ENCODE data around the gene PTPRE.

Gene PTPRE

GRCh38 chr10:128045833-128046120, 138.9 kb downstream of the PTPRE start:
- Histone ChIP-seq H3K4me1 (ENCODE audit: insufficient read depth, low read length) (0 out of 2 replicates have a peak, but pooled peaks cover 3% of the 10 kb centered on the region), H3K36me3 (ENCODE audit: insufficient read depth, low read length) (no peaks in the 10 kb centered on the region), H3K9ac (ENCODE audit: low read depth, low read length) (no peak overlapping the region), H3K4me3 (ENCODE audit: low read length) (no peak overlapping the region), H3K9me3 (ENCODE audit: insufficient read depth, low read depth, low read length) (no peaks in the 10 kb centered on the region), H3K27me3 (ENCODE audit: insufficient read depth, low read length) (peaks cover 4% of the 10 kb centered on the region), H3K27ac (ENCODE audit: low read depth, low read length) (no peak overlapping the region)
- WGBS = 97% methylated on average over 6 of the region's 6 CpGs

- Histone ChIP-seq H3K9me3 (ENCODE audit: insufficient read depth, low read depth, low read length) (no peaks in the 10 kb centered on the region), H3K27ac (ENCODE audit: low read depth, low read length) (no peak overlapping the region), H3K27me3 (ENCODE audit: insufficient read depth, low read length) (peaks cover 4% of the 10 kb centered on the region), H3K4me3 (ENCODE audit: low read length) (no peak overlapping the region), H3K9ac (ENCODE audit: low read depth, low read length) (no peak overlapping the region), H3K4me1 (ENCODE audit: insufficient read depth, low read length) (0 out of 2 replicates have a peak, but pooled peaks cover 3% of the 10 kb centered on the region), H3K36me3 (ENCODE audit: insufficient read depth, low read length) (no peaks in the 10 kb centered on the region)
- WGBS = 90% methylated on average over 23 of the region's 23 CpGs
Measured at GRCh38 chr10:128046156-128046952, 139.5 kb downstream of the PTPRE start.

DNA sequence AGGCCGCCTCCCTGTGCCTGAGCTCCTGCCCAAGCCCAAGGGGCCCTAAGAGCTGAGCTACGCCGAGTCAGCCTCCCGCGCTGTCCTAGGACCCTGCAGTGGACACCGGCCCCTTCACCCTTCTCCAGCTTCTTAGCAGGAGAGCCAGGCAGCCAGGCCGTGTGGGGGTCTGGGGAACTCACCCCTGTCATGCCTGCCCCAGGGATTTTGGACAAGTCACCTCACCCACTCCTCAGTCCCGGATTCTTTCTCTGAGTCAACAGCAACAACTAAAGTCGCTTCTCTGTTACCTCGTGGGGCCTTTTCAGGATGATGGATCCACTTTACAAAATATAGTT, 140.0 kb downstream of the PTPRE start:
- H3K27ac ChIP-seq (ENCODE audit: low read depth, low read length) = no peak overlapping the region
- no peak overlapping the region for H3K4me3 ChIP-seq (ENCODE audit: low read length)
- no peak overlapping the region for H3K9ac ChIP-seq (ENCODE audit: low read depth, low read length)
- H3K27me3 ChIP-seq (ENCODE audit: insufficient read depth, low read length) = no peaks in the 10 kb centered on the region; the same call in 1 of the 2 replicates
- H3K36me3 ChIP-seq (ENCODE audit: insufficient read depth, low read length) = no peaks in the 10 kb centered on the region
- 0 out of 2 replicates have a peak, but pooled peaks cover 3% of the 10 kb centered on the region for H3K4me1 ChIP-seq (ENCODE audit: insufficient read depth, low read length)
- 88% methylated on average over 10 of the region's 10 CpGs for WGBS
- H3K9me3 ChIP-seq (ENCODE audit: insufficient read depth, low read depth, low read length) = no peaks in the 10 kb centered on the region

DNA sequence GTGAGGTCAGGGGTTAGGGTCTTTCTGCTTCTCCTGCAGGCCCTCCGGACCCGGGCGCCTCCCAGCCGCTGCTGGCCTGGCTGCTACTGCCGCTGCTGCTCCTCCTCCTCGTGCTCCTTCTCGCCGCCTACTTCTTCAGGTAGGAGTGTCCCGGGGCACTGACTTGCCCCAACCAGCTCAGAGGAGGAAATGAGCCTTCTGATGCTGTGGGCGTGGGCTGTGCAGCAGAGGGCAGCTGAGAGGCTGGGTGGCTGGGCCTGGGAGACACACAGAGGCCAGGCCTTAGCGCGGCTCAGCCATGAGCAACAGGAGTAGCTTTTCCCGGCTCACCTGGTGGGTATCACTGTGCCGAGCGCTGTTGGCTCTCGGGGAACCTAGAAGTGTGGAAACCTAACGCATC, 140.4 kb downstream of the PTPRE start:
- Histone ChIP-seq H3K4me3 (ENCODE audit: low read length) (no peak overlapping the region), H3K27me3 (ENCODE audit: insufficient read depth, low read length) (no peaks in the 10 kb centered on the region; the same call in 1 of the 2 replicates)
- WGBS = 50% methylated on average over 17 of the region's 17 CpGs

GRCh38 chr10:128047991-128048818, 141.3 kb downstream of the PTPRE start:
- H3K9ac ChIP-seq (ENCODE audit: low read depth, low read length) = no peak overlapping the region
- 0 out of 2 replicates have a peak, but pooled peaks cover 3% of the 10 kb centered on the region for H3K4me1 ChIP-seq (ENCODE audit: insufficient read depth, low read length)
- no peaks in the 10 kb centered on the region for H3K9me3 ChIP-seq (ENCODE audit: insufficient read depth, low read depth, low read length)
- H3K27ac ChIP-seq (ENCODE audit: low read depth, low read length) = no peak overlapping the region
- no peaks in the 10 kb centered on the region; the same call in 1 of the 2 replicates for H3K27me3 ChIP-seq (ENCODE audit: insufficient read depth, low read length)
- H3K4me3 ChIP-seq (ENCODE audit: low read length) = no peak overlapping the region
- H3K36me3 ChIP-seq (ENCODE audit: insufficient read depth, low read length) = no peaks in the 10 kb centered on the region
- WGBS = 92% methylated on average over 21 of the region's 21 CpGs

More for the DNA sequence above, 140.4 kb downstream of the PTPRE start:
- H3K9me3 ChIP-seq (ENCODE audit: insufficient read depth, low read depth, low read length) = no peaks in the 10 kb centered on the region
- no peaks in the 10 kb centered on the region for H3K36me3 ChIP-seq (ENCODE audit: insufficient read depth, low read length)
- 0 out of 2 replicates have a peak, but pooled peaks cover 3% of the 10 kb centered on the region for H3K4me1 ChIP-seq (ENCODE audit: insufficient read depth, low read length)
- H3K27ac ChIP-seq (ENCODE audit: low read depth, low read length) = no peak overlapping the region
- no peak overlapping the region for H3K9ac ChIP-seq (ENCODE audit: low read depth, low read length)

DNA sequence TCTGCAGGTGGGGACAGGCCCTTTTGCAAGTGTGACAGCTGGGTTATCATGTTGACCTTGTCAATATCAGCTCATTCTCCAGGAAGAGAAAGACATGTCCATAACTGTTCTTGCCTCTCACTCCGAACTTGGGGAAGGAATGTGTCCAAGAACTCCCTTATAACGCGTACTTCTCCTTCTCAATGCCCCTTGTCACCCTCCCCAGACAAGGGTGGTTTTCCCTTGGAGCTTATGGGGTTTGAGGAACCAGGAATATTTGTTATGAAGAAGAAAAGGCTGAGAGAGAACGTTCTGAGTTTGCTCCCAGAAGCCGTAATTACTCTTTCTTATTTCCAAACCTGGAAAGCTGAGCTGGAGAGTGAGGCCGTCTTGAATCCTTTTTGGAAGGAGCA, 141.9 kb downstream of the PTPRE start:
- WGBS = 93% methylated on average over 4 of the region's 6 CpGs
- Histone ChIP-seq H3K27me3 (ENCODE audit: insufficient read depth, low read length) (no peaks in the 10 kb centered on the region; the same call in 1 of the 2 replicates), H3K9ac (ENCODE audit: low read depth, low read length) (no peak overlapping the region), H3K36me3 (ENCODE audit: insufficient read depth, low read length) (no peaks in the 10 kb centered on the region), H3K27ac (ENCODE audit: low read depth, low read length) (no peak overlapping the region), H3K9me3 (ENCODE audit: insufficient read depth, low read depth, low read length) (no peaks in the 10 kb centered on the region), H3K4me3 (ENCODE audit: low read length) (no peak overlapping the region), H3K4me1 (ENCODE audit: insufficient read depth, low read length) (0 out of 2 replicates have a peak, but pooled peaks cover 3% of the 10 kb centered on the region)

DNA sequence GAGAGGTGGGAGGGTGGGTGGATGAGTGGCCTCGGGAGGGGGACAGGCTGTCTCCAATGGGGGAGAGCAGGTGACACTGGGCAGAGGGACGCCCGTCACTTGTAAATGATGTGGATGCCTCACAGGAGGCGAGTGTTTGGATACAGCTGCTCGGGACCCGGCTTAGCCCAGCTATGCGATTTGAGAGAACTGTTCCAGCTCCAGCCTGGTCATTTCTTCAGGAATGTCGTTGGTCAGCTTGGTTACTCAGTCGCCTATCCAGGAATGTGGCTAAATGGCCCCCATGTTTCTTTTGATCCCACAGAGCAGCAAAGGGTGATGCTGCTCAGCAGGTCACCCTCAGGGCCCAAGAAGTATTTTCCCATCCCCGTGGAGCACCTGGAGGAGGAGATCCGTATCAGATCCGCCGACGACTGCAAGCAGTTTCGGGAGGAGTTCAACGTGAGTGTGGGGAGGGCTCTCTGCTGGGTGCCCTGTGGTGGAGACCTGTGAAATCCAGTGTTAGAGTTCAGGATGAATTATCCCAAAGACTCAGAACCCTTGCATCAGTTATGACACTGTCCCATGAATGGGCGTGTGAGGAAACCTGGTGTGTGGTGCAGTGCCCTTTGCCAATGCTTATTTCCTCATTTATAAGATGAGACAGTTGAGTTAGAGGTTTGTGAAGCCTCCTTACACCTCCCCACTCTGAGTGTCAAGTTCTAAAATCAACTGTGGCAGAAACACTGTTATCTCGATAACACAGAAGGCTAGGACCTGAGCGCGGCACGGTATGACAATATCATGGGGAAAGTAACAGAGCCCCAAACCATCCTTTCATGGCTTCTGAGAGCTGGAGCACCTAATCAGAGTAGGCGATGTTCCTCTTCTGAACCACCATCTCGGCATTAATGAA, 142.6 kb downstream of the PTPRE start:
- no peak overlapping the region for H3K9ac ChIP-seq (ENCODE audit: low read depth, low read length)
- H3K4me3 ChIP-seq (ENCODE audit: low read length) = no peak overlapping the region
- H3K27ac ChIP-seq (ENCODE audit: low read depth, low read length) = no peak overlapping the region
- WGBS = 88% methylated on average over 22 of the region's 23 CpGs
- no peaks in the 10 kb centered on the region for H3K27me3 ChIP-seq (ENCODE audit: insufficient read depth, low read length)
- H3K9me3 ChIP-seq (ENCODE audit: insufficient read depth, low read depth, low read length) = no peaks in the 10 kb centered on the region
- no peaks in the 10 kb centered on the region for H3K36me3 ChIP-seq (ENCODE audit: insufficient read depth, low read length)
- H3K4me1 ChIP-seq (ENCODE audit: insufficient read depth, low read length) = 0 out of 2 replicates have a peak, but pooled peaks cover 3% of the 10 kb centered on the region

DNA sequence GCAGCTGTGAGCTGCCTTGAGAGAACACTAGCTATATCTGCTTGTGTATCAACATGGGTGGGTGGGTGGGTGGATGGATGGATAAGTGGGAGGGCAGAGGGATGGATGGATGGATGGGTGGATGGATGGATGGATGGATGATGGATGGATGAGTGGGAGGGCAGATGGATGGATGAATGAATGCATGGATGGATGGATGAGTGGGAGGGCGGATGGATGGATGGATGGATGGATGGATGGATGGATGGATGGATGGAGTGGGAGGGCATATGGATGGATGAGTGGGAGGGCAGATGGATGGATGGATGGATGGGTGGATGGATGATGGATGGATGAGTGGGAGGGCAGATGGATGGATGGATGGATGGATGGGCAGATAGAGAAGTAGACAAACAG, 143.2 kb downstream of the PTPRE start:
- WGBS = 60% methylated on average over 1 of the region's 1 CpG
- Histone ChIP-seq H3K4me1 (ENCODE audit: insufficient read depth, low read length) (0 out of 2 replicates have a peak, but pooled peaks cover 3% of the 10 kb centered on the region), H3K4me3 (ENCODE audit: low read length) (no peak overlapping the region), H3K9ac (ENCODE audit: low read depth, low read length) (no peak overlapping the region), H3K9me3 (ENCODE audit: insufficient read depth, low read depth, low read length) (no peaks in the 10 kb centered on the region), H3K36me3 (ENCODE audit: insufficient read depth, low read length) (no peaks in the 10 kb centered on the region), H3K27ac (ENCODE audit: low read depth, low read length) (no peak overlapping the region), H3K27me3 (ENCODE audit: insufficient read depth, low read length) (no peaks in the 10 kb centered on the region)

- H3K27me3 ChIP-seq (ENCODE audit: insufficient read depth, low read length) = no peaks in the 10 kb centered on the region
- H3K9ac ChIP-seq (ENCODE audit: low read depth, low read length) = no peak overlapping the region
- H3K27ac ChIP-seq (ENCODE audit: low read depth, low read length) = no peak overlapping the region
- H3K9me3 ChIP-seq (ENCODE audit: insufficient read depth, low read depth, low read length) = no peaks in the 10 kb centered on the region
- H3K4me1 ChIP-seq (ENCODE audit: insufficient read depth, low read length) = 0 out of 2 replicates have a peak, but pooled peaks cover 3% of the 10 kb centered on the region
- no peak overlapping the region for H3K4me3 ChIP-seq (ENCODE audit: low read length)
- no peaks in the 10 kb centered on the region for H3K36me3 ChIP-seq (ENCODE audit: insufficient read depth, low read length)
Measured at GRCh38 chr10:128050936-128051335, 144.0 kb downstream of the PTPRE start.

DNA sequence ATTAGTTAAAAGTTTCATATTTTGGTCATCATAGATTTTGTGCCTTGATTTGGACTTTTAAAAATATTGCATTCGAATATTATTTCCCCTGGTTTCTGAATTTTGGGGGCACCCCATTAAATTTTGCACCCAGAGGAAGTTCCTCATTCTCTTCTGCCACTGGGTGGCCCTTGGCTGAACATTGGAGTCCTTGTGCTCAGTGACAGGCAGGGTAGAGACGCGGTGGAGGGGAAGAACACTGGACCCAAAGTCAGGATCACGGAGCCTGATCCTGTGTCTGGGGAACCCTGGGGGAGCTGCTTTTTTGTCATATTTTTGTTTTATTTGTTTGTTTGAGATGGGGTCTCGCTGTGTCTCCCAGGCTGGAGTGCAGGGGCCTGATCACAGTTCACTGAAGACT, 144.6 kb downstream of the PTPRE start:
- Histone ChIP-seq H3K9me3 (ENCODE audit: insufficient read depth, low read depth, low read length) (no peaks in the 10 kb centered on the region), H3K4me3 (ENCODE audit: low read length) (no peak overlapping the region), H3K27ac (ENCODE audit: low read depth, low read length) (no peak overlapping the region), H3K4me1 (ENCODE audit: insufficient read depth, low read length) (0 out of 2 replicates have a peak, but pooled peaks cover 3% of the 10 kb centered on the region), H3K36me3 (ENCODE audit: insufficient read depth, low read length) (no peaks in the 10 kb centered on the region), H3K9ac (ENCODE audit: low read depth, low read length) (no peak overlapping the region), H3K27me3 (ENCODE audit: insufficient read depth, low read length) (no peaks in the 10 kb centered on the region)
- WGBS = 96% methylated on average over 5 of the region's 5 CpGs
